ENCODE data around the gene CRAMP1.

The CRAMP1 gene

DNA sequence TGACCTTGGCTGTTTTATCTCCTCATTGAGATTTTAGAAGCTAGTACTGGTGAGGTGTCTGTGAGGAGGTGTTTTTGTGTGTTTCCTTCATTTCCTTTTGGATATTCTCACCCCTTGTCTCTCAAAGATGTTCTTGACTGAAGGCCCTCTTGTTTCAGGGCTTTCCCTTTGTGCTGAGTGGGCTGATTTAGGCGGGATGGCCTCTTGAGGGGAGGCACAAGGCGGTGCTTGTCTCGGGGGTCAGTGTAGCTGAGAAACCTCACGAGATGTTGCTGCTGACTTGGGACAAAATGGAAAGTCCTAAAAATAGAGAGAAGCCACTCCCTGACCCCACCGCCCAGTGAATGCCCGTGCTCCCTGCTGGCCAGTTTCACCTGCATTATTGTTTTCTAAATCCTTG lies 14.2 kb downstream of the CRAMP1 start:
- ChIA-PET CTCF (interaction anchor here (0.6 kb wide), 1 partner anchor 23 kb away, joined by 3 read pairs; no protein-coding TSS in a partner anchor), POLR2A (no interaction called here)
- no peak for TF ChIP-seq ZNF24 (tag by site-specific recombination; IDR thresholded peaks at IDR 0.05)
- no peak for TF ChIP-seq ZNF211 (tag by site-specific recombination; IDR thresholded peaks at IDR 0.05; ENCODE audit: low read depth)
- TF ChIP-seq ZBTB20 (tag by site-specific recombination; IDR thresholded peaks at IDR 0.05) = 0 out of 2 replicates have a peak, but pooled peaks have one; percentile 2
- TF ChIP-seq ZNF221 (tag by site-specific recombination; IDR thresholded peaks at IDR 0.05; ENCODE audit: borderline replicate concordance) = no peak
- no peak for TF ChIP-seq ZNF10 (tag by site-specific recombination; IDR thresholded peaks at IDR 0.05)
- TF ChIP-seq, protein P1, sequence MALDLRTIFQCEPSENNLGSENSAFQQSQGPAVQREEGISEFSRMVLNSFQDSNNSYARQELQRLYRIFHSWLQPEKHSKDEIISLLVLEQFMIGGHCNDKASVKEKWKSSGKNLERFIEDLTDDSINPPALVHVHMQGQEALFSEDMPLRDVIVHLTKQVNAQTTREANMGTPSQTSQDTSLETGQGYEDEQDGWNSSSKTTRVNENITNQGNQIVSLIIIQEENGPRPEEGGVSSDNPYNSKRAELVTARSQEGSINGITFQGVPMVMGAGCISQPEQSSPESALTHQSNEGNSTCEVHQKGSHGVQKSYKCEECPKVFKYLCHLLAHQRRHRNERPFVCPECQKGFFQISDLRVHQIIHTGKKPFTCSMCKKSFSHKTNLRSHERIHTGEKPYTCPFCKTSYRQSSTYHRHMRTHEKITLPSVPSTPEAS (tag by site-specific recombination; IDR thresholded peaks at IDR 0.05) = no peak
- no peak for TF ChIP-seq GFI1B (tag by site-specific recombination; IDR thresholded peaks at IDR 0.05)
- TF ChIP-seq KLF9 (tag by site-specific recombination; IDR thresholded peaks at IDR 0.05; ENCODE audit: low read depth) = no peak
- H3K27ac ChIP-seq (ENCODE audit: extremely low read depth, low read depth, low read length) = no peak overlapping the region
- peaks cover 9 to 85% of the 10 kb centered on the region in 2 experiments; a peak in 2 of 3 replicates for H3K36me3 ChIP-seq (ENCODE audit: control insufficient read depth in 2 of 2, insufficient read depth in 1 of 2, low read length in 2 of 2)
- no peak overlapping the region for H3K4me3 ChIP-seq (ENCODE audit: low read depth, low read length)
- no peaks in the 10 kb centered on the region for H3K9me3 ChIP-seq (ENCODE audit: control insufficient read depth, insufficient read depth, low read depth, low read length)
- H3K4me1 ChIP-seq (ENCODE audit: control insufficient read depth, insufficient read depth, low read length) = no peaks in the 10 kb centered on the region

DNA sequence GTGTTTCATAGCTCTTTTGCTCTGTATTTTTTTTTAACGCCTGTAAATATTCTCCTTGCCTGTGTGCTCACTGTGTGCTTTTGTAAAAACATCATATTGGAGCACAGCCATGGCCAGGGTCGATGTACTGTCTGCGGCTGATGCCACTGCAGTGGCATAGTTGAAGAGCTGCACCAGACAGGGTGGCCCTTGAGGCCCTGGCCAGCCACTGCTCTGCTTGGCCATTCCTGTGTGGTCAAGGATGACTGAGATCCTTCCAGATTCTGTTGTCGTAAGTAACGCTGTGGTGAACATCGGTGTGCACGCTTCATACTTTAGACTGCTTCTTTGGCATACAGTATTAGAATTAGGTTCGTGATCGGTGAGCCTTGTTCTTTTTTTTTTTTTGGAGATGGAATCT lies 14.6 kb downstream of the CRAMP1 start:
- Histone ChIP-seq H3K4me1 (ENCODE audit: control insufficient read depth, insufficient read depth, low read length) (no peaks in the 10 kb centered on the region), H3K36me3 (ENCODE audit: control insufficient read depth in 2 of 2, insufficient read depth in 1 of 2, low read length in 2 of 2) (peaks cover 9 to 85% of the 10 kb centered on the region in 2 experiments; a peak in 2 of 3 replicates), H3K27ac (ENCODE audit: extremely low read depth, low read depth, low read length) (no peak overlapping the region), H3K4me3 (ENCODE audit: low read depth, low read length) (no peak overlapping the region), H3K9me3 (ENCODE audit: control insufficient read depth, insufficient read depth, low read depth, low read length) (no peaks in the 10 kb centered on the region)
- CTCF ChIA-PET = interaction anchor here (0.6 to 1.4 kb wide), 2 partner anchors 22 to 51 kb away, joined by 3 read pairs; partner anchors contain the start of gene JPT2
- POLR2A ChIA-PET = no interaction called here
- TF ChIP-seq, protein P2, sequence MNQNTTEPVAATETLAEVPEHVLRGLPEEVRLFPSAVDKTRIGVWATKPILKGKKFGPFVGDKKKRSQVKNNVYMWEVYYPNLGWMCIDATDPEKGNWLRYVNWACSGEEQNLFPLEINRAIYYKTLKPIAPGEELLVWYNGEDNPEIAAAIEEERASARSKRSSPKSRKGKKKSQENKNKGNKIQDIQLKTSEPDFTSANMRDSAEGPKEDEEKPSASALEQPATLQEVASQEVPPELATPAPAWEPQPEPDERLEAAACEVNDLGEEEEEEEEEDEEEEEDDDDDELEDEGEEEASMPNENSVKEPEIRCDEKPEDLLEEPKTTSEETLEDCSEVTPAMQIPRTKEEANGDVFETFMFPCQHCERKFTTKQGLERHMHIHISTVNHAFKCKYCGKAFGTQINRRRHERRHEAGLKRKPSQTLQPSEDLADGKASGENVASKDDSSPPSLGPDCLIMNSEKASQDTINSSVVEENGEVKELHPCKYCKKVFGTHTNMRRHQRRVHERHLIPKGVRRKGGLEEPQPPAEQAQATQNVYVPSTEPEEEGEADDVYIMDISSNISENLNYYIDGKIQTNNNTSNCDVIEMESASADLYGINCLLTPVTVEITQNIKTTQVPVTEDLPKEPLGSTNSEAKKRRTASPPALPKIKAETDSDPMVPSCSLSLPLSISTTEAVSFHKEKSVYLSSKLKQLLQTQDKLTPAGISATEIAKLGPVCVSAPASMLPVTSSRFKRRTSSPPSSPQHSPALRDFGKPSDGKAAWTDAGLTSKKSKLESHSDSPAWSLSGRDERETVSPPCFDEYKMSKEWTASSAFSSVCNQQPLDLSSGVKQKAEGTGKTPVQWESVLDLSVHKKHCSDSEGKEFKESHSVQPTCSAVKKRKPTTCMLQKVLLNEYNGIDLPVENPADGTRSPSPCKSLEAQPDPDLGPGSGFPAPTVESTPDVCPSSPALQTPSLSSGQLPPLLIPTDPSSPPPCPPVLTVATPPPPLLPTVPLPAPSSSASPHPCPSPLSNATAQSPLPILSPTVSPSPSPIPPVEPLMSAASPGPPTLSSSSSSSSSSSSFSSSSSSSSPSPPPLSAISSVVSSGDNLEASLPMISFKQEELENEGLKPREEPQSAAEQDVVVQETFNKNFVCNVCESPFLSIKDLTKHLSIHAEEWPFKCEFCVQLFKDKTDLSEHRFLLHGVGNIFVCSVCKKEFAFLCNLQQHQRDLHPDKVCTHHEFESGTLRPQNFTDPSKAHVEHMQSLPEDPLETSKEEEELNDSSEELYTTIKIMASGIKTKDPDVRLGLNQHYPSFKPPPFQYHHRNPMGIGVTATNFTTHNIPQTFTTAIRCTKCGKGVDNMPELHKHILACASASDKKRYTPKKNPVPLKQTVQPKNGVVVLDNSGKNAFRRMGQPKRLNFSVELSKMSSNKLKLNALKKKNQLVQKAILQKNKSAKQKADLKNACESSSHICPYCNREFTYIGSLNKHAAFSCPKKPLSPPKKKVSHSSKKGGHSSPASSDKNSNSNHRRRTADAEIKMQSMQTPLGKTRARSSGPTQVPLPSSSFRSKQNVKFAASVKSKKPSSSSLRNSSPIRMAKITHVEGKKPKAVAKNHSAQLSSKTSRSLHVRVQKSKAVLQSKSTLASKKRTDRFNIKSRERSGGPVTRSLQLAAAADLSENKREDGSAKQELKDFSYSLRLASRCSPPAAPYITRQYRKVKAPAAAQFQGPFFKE (tag by site-specific recombination; IDR thresholded peaks at IDR 0.05; ENCODE audit: borderline replicate concordance) = no peak
- TF ChIP-seq, protein P3, sequence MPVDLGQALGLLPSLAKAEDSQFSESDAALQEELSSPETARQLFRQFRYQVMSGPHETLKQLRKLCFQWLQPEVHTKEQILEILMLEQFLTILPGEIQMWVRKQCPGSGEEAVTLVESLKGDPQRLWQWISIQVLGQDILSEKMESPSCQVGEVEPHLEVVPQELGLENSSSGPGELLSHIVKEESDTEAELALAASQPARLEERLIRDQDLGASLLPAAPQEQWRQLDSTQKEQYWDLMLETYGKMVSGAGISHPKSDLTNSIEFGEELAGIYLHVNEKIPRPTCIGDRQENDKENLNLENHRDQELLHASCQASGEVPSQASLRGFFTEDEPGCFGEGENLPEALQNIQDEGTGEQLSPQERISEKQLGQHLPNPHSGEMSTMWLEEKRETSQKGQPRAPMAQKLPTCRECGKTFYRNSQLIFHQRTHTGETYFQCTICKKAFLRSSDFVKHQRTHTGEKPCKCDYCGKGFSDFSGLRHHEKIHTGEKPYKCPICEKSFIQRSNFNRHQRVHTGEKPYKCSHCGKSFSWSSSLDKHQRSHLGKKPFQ (tag by site-specific recombination; IDR thresholded peaks at IDR 0.05) = no peak
- TF ChIP-seq ZNF549 (tag by site-specific recombination; IDR thresholded peaks at IDR 0.05) (no peak), ZNF211 (tag by site-specific recombination; IDR thresholded peaks at IDR 0.05; ENCODE audit: low read depth) (no peak), YY1 (tag by site-specific recombination; IDR thresholded peaks at IDR 0.05) (no peak), ZNF654 (tag by site-specific recombination; IDR thresholded peaks at IDR 0.05; ENCODE audit: low read depth) (no peak), KLF7 (tag by site-specific recombination; IDR thresholded peaks at IDR 0.05; ENCODE audit: borderline replicate concordance) (no peak), GLIS2 (tag by site-specific recombination; IDR thresholded peaks at IDR 0.05) (no peak), TRIM28 (IDR thresholded peaks at IDR 0.05; ENCODE audit: borderline replicate concordance, low read length) (no peak), ZNF248 (tag by site-specific recombination; IDR thresholded peaks at IDR 0.05) (no peak), ZFP3 (tag by site-specific recombination; IDR thresholded peaks at IDR 0.05; ENCODE audit: low read depth) (no peak), ZNF354C (tag by site-specific recombination; IDR thresholded peaks at IDR 0.05; ENCODE audit: borderline replicate concordance, low read depth) (no peak)
- TF ChIP-seq, protein P4, sequence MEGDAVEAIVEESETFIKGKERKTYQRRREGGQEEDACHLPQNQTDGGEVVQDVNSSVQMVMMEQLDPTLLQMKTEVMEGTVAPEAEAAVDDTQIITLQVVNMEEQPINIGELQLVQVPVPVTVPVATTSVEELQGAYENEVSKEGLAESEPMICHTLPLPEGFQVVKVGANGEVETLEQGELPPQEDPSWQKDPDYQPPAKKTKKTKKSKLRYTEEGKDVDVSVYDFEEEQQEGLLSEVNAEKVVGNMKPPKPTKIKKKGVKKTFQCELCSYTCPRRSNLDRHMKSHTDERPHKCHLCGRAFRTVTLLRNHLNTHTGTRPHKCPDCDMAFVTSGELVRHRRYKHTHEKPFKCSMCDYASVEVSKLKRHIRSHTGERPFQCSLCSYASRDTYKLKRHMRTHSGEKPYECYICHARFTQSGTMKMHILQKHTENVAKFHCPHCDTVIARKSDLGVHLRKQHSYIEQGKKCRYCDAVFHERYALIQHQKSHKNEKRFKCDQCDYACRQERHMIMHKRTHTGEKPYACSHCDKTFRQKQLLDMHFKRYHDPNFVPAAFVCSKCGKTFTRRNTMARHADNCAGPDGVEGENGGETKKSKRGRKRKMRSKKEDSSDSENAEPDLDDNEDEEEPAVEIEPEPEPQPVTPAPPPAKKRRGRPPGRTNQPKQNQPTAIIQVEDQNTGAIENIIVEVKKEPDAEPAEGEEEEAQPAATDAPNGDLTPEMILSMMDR (tag by site-specific recombination; IDR thresholded peaks at IDR 0.05) = no peak
- TF ChIP-seq, protein P5, sequence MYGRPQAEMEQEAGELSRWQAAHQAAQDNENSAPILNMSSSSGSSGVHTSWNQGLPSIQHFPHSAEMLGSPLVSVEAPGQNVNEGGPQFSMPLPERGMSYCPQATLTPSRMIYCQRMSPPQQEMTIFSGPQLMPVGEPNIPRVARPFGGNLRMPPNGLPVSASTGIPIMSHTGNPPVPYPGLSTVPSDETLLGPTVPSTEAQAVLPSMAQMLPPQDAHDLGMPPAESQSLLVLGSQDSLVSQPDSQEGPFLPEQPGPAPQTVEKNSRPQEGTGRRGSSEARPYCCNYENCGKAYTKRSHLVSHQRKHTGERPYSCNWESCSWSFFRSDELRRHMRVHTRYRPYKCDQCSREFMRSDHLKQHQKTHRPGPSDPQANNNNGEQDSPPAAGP (tag by site-specific recombination; IDR thresholded peaks at IDR 0.05) = no peak
